ENCODE data around the gene ZNF91. TPM values are rescaled to one million over a fixed set of nuclear protein-coding genes. Genes with fewer than 3 reads are reported as not detected.

Gene ZNF91
- polyA plus RNA-seq, 1 experiment, result 18.7 TPM

DNA sequence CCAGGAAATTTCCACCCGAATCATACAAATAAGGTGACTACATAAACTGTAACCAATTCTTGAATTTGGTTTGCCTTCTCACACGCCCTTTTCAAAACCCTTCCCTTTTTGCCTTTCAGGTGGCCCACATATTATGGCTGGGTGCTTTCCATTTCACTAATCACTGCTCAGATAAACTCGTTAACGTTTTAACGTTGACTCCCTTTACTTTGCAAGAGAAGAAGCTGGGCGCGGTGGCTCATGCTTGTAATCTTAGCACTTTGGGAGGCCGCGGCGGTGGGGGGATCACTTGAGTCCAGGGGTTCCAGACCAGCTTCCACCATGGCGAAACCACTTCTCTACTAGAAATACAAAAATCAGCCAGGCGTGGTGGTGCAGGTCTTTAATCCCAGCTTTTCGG is 19.8 kb upstream of the ZNF91 start:
- POLR2A ChIA-PET, result no interaction called here

DNA sequence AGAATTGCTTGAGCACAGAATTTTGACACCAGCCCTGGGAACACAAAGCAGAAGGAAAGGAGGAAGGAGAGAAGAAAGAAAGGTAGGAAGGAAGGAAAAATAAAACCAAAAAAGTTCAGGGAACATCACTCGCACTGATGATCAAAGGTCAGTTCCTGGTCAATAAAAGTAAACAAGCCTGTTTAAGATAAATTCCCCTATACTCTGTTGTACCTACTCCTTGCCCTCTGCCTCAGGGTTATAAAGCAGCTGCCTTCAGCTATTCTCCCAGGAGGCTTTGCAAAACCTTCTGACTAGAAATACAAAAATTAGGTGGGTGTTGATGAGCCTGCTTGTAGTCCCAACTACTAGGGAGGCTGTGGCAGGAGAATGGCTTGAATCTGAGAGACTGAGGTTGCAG is 14.9 kb upstream of the ZNF91 start:
- ChIA-PET POLR2A (no interaction called here), CTCF (no interaction called here)
- H3K9me3 ChIP-seq (ENCODE audit: control insufficient read depth, insufficient read depth, low read length), result peaks cover 32% of the 10 kb centered on the region
- TF ChIP-seq, protein P1, sequence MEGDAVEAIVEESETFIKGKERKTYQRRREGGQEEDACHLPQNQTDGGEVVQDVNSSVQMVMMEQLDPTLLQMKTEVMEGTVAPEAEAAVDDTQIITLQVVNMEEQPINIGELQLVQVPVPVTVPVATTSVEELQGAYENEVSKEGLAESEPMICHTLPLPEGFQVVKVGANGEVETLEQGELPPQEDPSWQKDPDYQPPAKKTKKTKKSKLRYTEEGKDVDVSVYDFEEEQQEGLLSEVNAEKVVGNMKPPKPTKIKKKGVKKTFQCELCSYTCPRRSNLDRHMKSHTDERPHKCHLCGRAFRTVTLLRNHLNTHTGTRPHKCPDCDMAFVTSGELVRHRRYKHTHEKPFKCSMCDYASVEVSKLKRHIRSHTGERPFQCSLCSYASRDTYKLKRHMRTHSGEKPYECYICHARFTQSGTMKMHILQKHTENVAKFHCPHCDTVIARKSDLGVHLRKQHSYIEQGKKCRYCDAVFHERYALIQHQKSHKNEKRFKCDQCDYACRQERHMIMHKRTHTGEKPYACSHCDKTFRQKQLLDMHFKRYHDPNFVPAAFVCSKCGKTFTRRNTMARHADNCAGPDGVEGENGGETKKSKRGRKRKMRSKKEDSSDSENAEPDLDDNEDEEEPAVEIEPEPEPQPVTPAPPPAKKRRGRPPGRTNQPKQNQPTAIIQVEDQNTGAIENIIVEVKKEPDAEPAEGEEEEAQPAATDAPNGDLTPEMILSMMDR (IDR thresholded peaks at IDR 0.05; ENCODE audit: low read depth, low read length), result no peak
- no peak for DNase-seq (ENCODE audit: low read depth, low spot score)
- H3K27ac ChIP-seq (ENCODE audit: low read depth, low read length), result no peak overlapping the region
- H3K4me3 ChIP-seq (ENCODE audit: low read depth, low read length), result no peak overlapping the region
- no peaks in the 10 kb centered on the region for H3K27me3 ChIP-seq (ENCODE audit: control insufficient read depth, insufficient read depth, low read length)

More for the DNA sequence above, 19.8 kb upstream of the ZNF91 start:
- peaks cover 21% of the 10 kb centered on the region for H3K9me3 ChIP-seq (ENCODE audit: control insufficient read depth, insufficient read depth, low read length)
- no peak overlapping the region for H3K4me3 ChIP-seq (ENCODE audit: low read depth, low read length)
- TF ChIP-seq, protein P1 (IDR thresholded peaks at IDR 0.05; ENCODE audit: low read depth, low read length), result no peak
- H3K27me3 ChIP-seq (ENCODE audit: control insufficient read depth, insufficient read depth, low read length), result no peaks in the 10 kb centered on the region
- CTCF ChIA-PET, result no interaction called here
- DNase-seq (ENCODE audit: low read depth, low spot score), result no peak
- H3K27ac ChIP-seq (ENCODE audit: low read depth, low read length), result no peak overlapping the region

DNA sequence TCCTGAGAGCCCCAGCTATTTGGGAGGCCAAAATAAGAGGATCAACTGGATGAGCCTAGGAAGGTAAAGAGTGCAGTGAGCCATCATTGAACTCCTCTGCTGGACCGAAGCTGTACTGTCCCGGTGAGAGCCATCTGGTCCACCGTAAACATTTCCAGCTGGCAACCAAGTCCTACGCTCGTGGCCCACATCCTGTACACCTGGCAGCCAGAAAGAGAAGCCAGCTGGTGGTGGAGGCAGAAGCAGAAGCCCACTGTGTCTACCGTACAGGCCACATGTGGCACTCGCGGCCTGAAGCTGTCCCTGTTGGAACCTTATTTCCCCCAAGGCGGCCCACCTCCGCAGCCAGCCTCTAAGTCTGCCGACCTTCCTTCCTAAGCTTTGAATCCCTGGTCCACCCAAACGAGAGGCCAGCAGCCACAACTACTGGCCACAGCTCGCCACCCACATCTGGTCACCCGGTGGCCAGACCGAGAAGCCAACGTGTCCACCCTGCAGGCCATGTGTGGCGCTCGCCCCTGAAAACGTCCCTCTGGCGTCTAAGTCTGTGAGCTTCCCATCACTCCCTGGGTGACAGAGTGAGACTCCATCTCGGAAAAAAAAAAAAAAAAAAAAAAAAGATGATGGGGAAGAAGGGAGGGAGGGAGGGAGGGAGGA is 14.2 kb upstream of the ZNF91 start:
- H3K9me3 ChIP-seq (ENCODE audit: control insufficient read depth, insufficient read depth, low read length), result peaks cover 32% of the 10 kb centered on the region

DNA sequence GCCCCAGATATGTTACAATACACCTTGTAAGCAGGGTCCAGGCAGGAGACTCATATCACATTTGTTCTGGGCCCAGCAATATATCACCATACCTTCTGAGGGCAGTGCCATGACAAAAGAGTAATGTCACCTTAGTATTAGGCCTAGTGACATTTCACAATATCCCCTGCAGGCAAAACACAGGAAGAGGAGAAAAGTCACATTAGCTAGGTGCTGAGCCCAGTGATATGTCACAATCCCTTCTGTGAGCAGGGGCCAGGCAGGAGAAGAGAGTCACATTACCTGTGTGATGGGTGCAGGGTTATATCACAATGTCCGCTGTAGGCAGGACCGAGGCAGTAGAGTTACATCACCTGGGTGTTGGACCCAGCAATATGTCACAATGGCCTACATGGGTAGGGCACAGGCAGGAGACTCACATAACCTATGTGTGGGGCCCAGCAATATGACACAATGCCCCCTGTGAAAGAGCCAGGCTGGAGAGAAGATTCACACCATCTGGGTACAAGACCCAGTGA is 12.4 kb upstream of the ZNF91 start:
- POLR2A ChIA-PET, result no interaction called here
- CTCF ChIA-PET, result no interaction called here
- Histone ChIP-seq H3K27ac (ENCODE audit: low read depth, low read length) (no peak overlapping the region), H3K4me3 (ENCODE audit: low read depth, low read length) (no peak overlapping the region), H3K27me3 (ENCODE audit: control insufficient read depth, insufficient read depth, low read length) (no peaks in the 10 kb centered on the region), H3K9me3 (ENCODE audit: control insufficient read depth, insufficient read depth, low read length) (peaks cover 30% of the 10 kb centered on the region)
- TF ChIP-seq, protein P1 (IDR thresholded peaks at IDR 0.05; ENCODE audit: low read depth, low read length), result no peak
- no peak for DNase-seq (ENCODE audit: low read depth, low spot score)

More for the DNA sequence above, 14.2 kb upstream of the ZNF91 start:
- ChIA-PET CTCF (interaction anchor here (0.7 kb wide), 1 partner anchor 136 kb away, joined by 3 read pairs; no protein-coding TSS in a partner anchor), POLR2A (no interaction called here)
- H3K27me3 ChIP-seq (ENCODE audit: control insufficient read depth, insufficient read depth, low read length), result no peaks in the 10 kb centered on the region
- DNase-seq (ENCODE audit: low read depth, low spot score), result no peak
- TF ChIP-seq, protein P1 (IDR thresholded peaks at IDR 0.05; ENCODE audit: low read depth, low read length), result no peak
- H3K27ac ChIP-seq (ENCODE audit: low read depth, low read length), result no peak overlapping the region
- no peak overlapping the region for H3K4me3 ChIP-seq (ENCODE audit: low read depth, low read length)

DNA sequence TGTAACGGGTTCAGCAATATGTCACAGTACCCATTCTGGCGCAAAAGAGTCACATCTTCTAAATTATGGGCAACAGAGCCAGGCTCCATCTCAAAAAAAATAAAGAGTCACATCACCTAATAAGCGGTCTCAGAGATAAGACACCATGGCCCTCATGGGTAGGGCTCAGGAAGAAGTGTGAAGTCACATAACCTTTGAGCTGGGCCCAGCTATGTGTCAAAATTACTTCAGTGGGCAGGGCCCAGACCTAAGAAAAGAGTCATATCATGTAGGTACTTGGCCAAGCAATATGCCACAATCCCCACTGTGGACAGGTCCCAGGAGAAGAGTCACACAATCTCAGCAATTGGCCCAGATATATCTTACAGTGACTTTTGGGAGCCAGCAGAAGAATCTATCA is 11.4 kb upstream of the ZNF91 start:
- CTCF ChIA-PET, result no interaction called here
- TF ChIP-seq, protein P1 (IDR thresholded peaks at IDR 0.05; ENCODE audit: low read depth, low read length), result no peak
- Histone ChIP-seq H3K27ac (ENCODE audit: low read depth, low read length) (no peak overlapping the region), H3K9me3 (ENCODE audit: control insufficient read depth, insufficient read depth, low read length) (peaks cover 30% of the 10 kb centered on the region), H3K27me3 (ENCODE audit: control insufficient read depth, insufficient read depth, low read length) (no peaks in the 10 kb centered on the region), H3K4me3 (ENCODE audit: low read depth, low read length) (no peak overlapping the region)
- DNase-seq (ENCODE audit: low read depth, low spot score), result no peak
- POLR2A ChIA-PET, result no interaction called here

Measured in AG04450 (cell line).